Nephron progenitor cell (in vitro differentiated cells): ENCODE data around the gene DEPDC7.

ENCODE experiments used
- DNase-seq: peaks from one replicate; pipeline ENCODE4 v3.0.0; 2021
- H3K27ac Mint-ChIP-seq: 2 replicates; pipeline ENCODE4 v1.8.0; 2021; ENCODE audit warnings: mild to moderate bottlenecking, moderate library complexity, mixed read lengths
- H3K27me3 Mint-ChIP-seq: 2 replicates; pipeline ENCODE4 v1.8.0; 2021; ENCODE audit warnings: mild to moderate bottlenecking, low read depth, mixed read lengths; ENCODE audit not compliant: poor library complexity
- H3K36me3 Mint-ChIP-seq: 2 replicates; pipeline ENCODE4 v1.8.0; 2021; ENCODE audit warnings: low read depth, mixed read lengths
- H3K4me1 Mint-ChIP-seq: 2 replicates; pipeline ENCODE4 v1.8.0; 2021; ENCODE audit warnings: mixed read lengths
- H3K4me3 Mint-ChIP-seq: 2 replicates; pipeline ENCODE4 v1.8.0; 2021; ENCODE audit warnings: mild to moderate bottlenecking, moderate library complexity, mixed read lengths
- H3K9me3 Mint-ChIP-seq: 2 replicates; pipeline ENCODE4 v1.8.0; 2021; ENCODE audit warnings: mild to moderate bottlenecking, moderate library complexity, mixed read lengths
- CTCF ChIP-seq: fragments of 200-600 bp; sonication (generic); IDR thresholded peaks from 2 replicates; pipeline ENCODE4 v1.5.0; 2021; ENCODE audit warnings: antibody characterized with exemption

The DEPDC7 gene

GRCh38 chr11:33072465-33072864, 56.8 kb downstream of the DEPDC7 start:
- peaks cover 4% of the 10 kb centered on the region for H3K9me3 Mint-ChIP-seq
- no peak for TF ChIP-seq CTCF
- H3K4me1 Mint-ChIP-seq: peaks cover 17% of the 10 kb centered on the region
- DNase-seq: no peak
- no peaks in the 10 kb centered on the region for H3K27me3 Mint-ChIP-seq
- no peak overlapping the region for H3K4me3 Mint-ChIP-seq
- peaks cover 85% of the 10 kb centered on the region for H3K36me3 Mint-ChIP-seq
- no peak overlapping the region for H3K27ac Mint-ChIP-seq
